SK-N-SH (cell line): ENCODE measurements around the gene CCDC197. TPM values are rescaled to one million over a fixed set of nuclear protein-coding genes. Genes with fewer than 3 reads are reported as not detected.

Experiments used
- CTCF ChIA-PET: fragments of 300-600, 350-600 bp; formaldehyde crosslinking; extraction: SDS; loops from one replicate; lab custom pipeline; 2021; lab: Yijun Ruan, JAX
- POLR2A ChIA-PET: fragments of 350-600 bp; sonication (Branson Sonifier 250); formaldehyde crosslinking; extraction: SDS; loops from one replicate; lab custom pipeline; 2020; ENCODE audit warnings: antibody characterized with exemption, inconsistent platforms; lab: Yijun Ruan, JAX
- DNase-seq: peaks from one replicate; pipeline ENCODE4 v3.0.0; 2012
- H2AFZ ChIP-seq: fragments of 200-600 bp; sonication (generic); 2 replicates; pipeline ENCODE4 v1.8.1; 2016; ENCODE audit warnings: antibody characterized with exemption, mild to moderate bottlenecking, low read depth
- H3F3A ChIP-seq: fragments of 200-600 bp; sonication (generic); replicated peaks from 2 replicates; pipeline ENCODE3; 2016; ENCODE audit warnings: antibody characterized with exemption, mild to moderate bottlenecking; ENCODE audit not compliant: insufficient read depth
- H3K27ac ChIP-seq, 2 experiments: fragments of 200-500 bp in 1 of 2; fragments of 200-600 bp in 1 of 2; sonication (Bioruptor generic) in 1 of 2; sonication (generic), shearing (Covaris generic) in 1 of 2; 2 replicates each; pipeline versions ENCODE4 v1.5.1 to v1.6.1; 2014 to 2016; ENCODE audit warnings: low read depth in 2 of 2, inconsistent platforms in 1 of 2, low read length in 1 of 2, mild to moderate bottlenecking in 1 of 2, mixed read lengths in 1 of 2
- H3K27me3 ChIP-seq: fragments of 200-600 bp; sonication (generic), shearing (Covaris generic); 2 replicates; pipeline ENCODE4 v1.6.1; 2016; ENCODE audit warnings: mixed run types; ENCODE audit not compliant: insufficient read depth
- H3K36me3 ChIP-seq, 2 experiments: fragments of 200-500 bp in 1 of 2; fragments of 200-600 bp in 1 of 2; sonication (Bioruptor generic) in 1 of 2; sonication (generic) in 1 of 2; replicated peaks in 1 of 2; 2 replicates each; pipeline versions ENCODE3 to v1.5.1; 2014 to 2016; ENCODE audit warnings: low read length in 1 of 2, mild to moderate bottlenecking in 1 of 2; ENCODE audit not compliant: insufficient read depth in 2 of 2, control insufficient read depth in 1 of 2
- H3K4me1 ChIP-seq, 2 experiments: fragments of 200-500 bp in 1 of 2; fragments of 200-600 bp in 1 of 2; sonication (Bioruptor generic) in 1 of 2; sonication (generic), shearing (Covaris generic) in 1 of 2; 2 replicates each; pipeline versions ENCODE4 v1.5.1 to v1.6.1; 2014 to 2016; ENCODE audit warnings: low read depth in 1 of 2, low read length in 1 of 2, mixed run types in 1 of 2; ENCODE audit not compliant: insufficient read depth in 2 of 2, control insufficient read depth in 1 of 2
- H3K4me2 ChIP-seq: fragments of 200-600 bp; sonication (generic), shearing (Covaris generic); 2 replicates; pipeline ENCODE4 v1.6.1; 2017; ENCODE audit warnings: mixed run types
- H3K4me3 ChIP-seq, 2 experiments: fragments of 200-500 bp in 1 of 2; fragments of 200-600 bp in 1 of 2; sonication (Bioruptor generic) in 1 of 2; sonication (generic), shearing (Covaris generic) in 1 of 2; 2 replicates each; pipeline versions ENCODE4 v1.5.1 to v1.8.1; 2014 to 2016; ENCODE audit warnings: low read depth in 2 of 2, inconsistent platforms in 1 of 2, low read length in 1 of 2, mild to moderate bottlenecking in 1 of 2, mixed read lengths in 1 of 2, moderate library complexity in 1 of 2
- H3K79me2 ChIP-seq: fragments of 200-600 bp; sonication (generic); 2 replicates; pipeline ENCODE4 v1.8.1; 2017; ENCODE audit warnings: mild to moderate bottlenecking; ENCODE audit not compliant: insufficient read depth
- H3K9ac ChIP-seq: fragments of 200-600 bp; sonication (generic); 2 replicates; pipeline ENCODE4 v1.6.1; 2017; ENCODE audit warnings: mixed run types
- H3K9me2 ChIP-seq: fragments of 200-600 bp; sonication (generic); 2 replicates; pipeline ENCODE4 v1.6.1; 2017; ENCODE audit warnings: mixed run types
- H3K9me3 ChIP-seq: fragments of 200-600 bp; sonication (generic); 2 replicates; pipeline ENCODE4 v1.6.1; 2017; ENCODE audit warnings: mixed run types, mild to moderate bottlenecking, moderate library complexity
- H4K20me1 ChIP-seq: fragments of 200-600 bp; sonication (generic); 2 replicates; pipeline ENCODE4 v1.6.1; 2017; ENCODE audit warnings: mild to moderate bottlenecking, mixed run types; ENCODE audit not compliant: insufficient read depth
- CHD2 ChIP-seq: fragments of 150-350 bp; IDR thresholded peaks from 2 replicates; pipeline ENCODE4 v1.6.1; 2018; ENCODE audit warnings: low read length; ENCODE audit not compliant: partially characterized antibody
- EP300 ChIP-seq, 2 experiments: IDR thresholded peaks; 2 replicates each; pipeline versions ENCODE4 v1.4.0 to v1.6.1; 2012; ENCODE audit warnings: borderline replicate concordance in 1 of 2, low read depth in 1 of 2, low read length in 1 of 2
- EZH2phosphoT487 ChIP-seq: fragments of 200-600 bp; sonication (generic); IDR thresholded peaks from 2 replicates; pipeline ENCODE4 v1.6.1; 2017; ENCODE audit warnings: low read depth, mixed run types, mild to moderate bottlenecking, antibody characterized with exemption, moderate library complexity, borderline replicate concordance
- FOXJ3 ChIP-seq: sonication (generic); formaldehyde crosslinking; IDR thresholded peaks from 2 replicates; pipeline ENCODE4 v1.5.1; 2020; ENCODE audit warnings: mild to moderate bottlenecking, missing genetic modification reagents
- FOXM1 ChIP-seq: IDR thresholded peaks from 2 replicates; pipeline ENCODE4 v1.4.0; 2012; ENCODE audit warnings: low read depth, mild to moderate bottlenecking
- NFIC ChIP-seq: IDR thresholded peaks from 2 replicates; pipeline ENCODE4 v1.4.0; 2012; ENCODE audit warnings: borderline replicate concordance
- NRF1 ChIP-seq: IDR thresholded peaks from 2 replicates; pipeline ENCODE4 v1.6.1; 2012; ENCODE audit warnings: low read depth, mild to moderate bottlenecking, low read length
- RAD21 ChIP-seq: IDR thresholded peaks from 2 replicates; pipeline ENCODE4 v1.6.1; 2012; ENCODE audit warnings: mild to moderate bottlenecking, low read length
- RCOR1 ChIP-seq: fragments of 150-350 bp; IDR thresholded peaks from 2 replicates; pipeline ENCODE4 v1.6.1; 2017; ENCODE audit warnings: antibody characterized with exemption, low read length
- SMC3 ChIP-seq: IDR thresholded peaks from 2 replicates; pipeline ENCODE4 v1.6.1; 2012; ENCODE audit warnings: low read depth, low read length, improper control_type of control experiment
- TCF12 ChIP-seq: IDR thresholded peaks from 2 replicates; pipeline ENCODE4 v1.4.0; 2012
- YY1 ChIP-seq: IDR thresholded peaks from 2 replicates; pipeline ENCODE4 v1.4.0; 2012; ENCODE audit warnings: low read depth, mild to moderate bottlenecking
- WGBS: methylation state at CpG from one replicate; pipeline ENCODE4 v1.1.6; 2017; ENCODE audit warnings: low lambda C conversion rate; 5-methylcytosine and 5-hydroxymethylcytosine counted together
- polyA plus RNA-seq, 3 experiments: library from polyadenylated mRNA; depleted of rRNA; stranded (reverse); fragments of >200 nt; gene quantifications; 2 replicates each; pipeline ENCODE4 v1.2.3, GENCODE V29; 2012
- TF ChIP-seq, protein P1 (sequence below): IDR thresholded peaks from 2 replicates; pipeline ENCODE4 v1.6.1; 2012; ENCODE audit warnings: mild to moderate bottlenecking, low read depth, low read length, moderate library complexity
- TF ChIP-seq, protein P2 (sequence below): IDR thresholded peaks from 2 replicates; pipeline ENCODE4; 2012
- TF ChIP-seq, protein P3 (sequence below): fragments of 200-600 bp; sonication (generic); IDR thresholded peaks from 2 replicates; pipeline ENCODE4 v1.6.1; 2017; ENCODE audit warnings: antibody characterized with exemption, mild to moderate bottlenecking, moderate library complexity

Gene CCDC197
- polyA plus RNA-seq, 1 of the 3 experiments (the other 2 are of a cell fraction), result not detected

DNA sequence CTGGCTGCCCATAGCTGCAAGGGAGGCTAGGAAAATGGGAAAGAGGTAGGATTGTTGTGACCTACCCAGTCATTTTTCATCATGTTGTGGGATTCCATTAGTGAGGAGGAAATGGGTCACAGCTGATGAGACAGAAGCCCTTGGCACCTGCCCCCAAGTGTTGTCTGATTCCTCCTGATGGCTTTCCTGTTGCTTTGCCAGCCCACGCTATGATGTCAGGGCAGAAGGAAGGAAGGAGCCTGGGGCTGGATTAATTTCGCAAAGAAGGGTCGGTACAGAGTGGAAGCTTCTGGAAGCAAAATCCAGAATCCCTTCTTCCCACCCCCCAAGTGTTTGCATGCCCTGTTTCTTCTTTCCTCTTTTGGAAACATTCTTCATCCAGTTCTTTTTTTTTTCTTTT, 37.8 kb downstream of the CCDC197 start:
- no peaks in the 10 kb centered on the region for H3K36me3 ChIP-seq
- ChIA-PET CTCF (interaction anchor here (1.2 to 10.8 kb wide), 11 partner anchors 9 to 145 kb away, joined by 3 to 132 read pairs (median 11); partner anchors contain the start of genes IFI27L2 and PPP4R4), POLR2A (no interaction called here)
- H3K9ac ChIP-seq, result no peak overlapping the region
- no peaks in the 10 kb centered on the region for H3K27me3 ChIP-seq
- H3K27ac ChIP-seq, result no peak overlapping the region
- no peaks in the 10 kb centered on the region for H3K9me3 ChIP-seq
- no peak overlapping the region for H2AFZ ChIP-seq
- H4K20me1 ChIP-seq, result no peaks in the 10 kb centered on the region
- peaks cover 0 to 15% of the 10 kb centered on the region in 2 experiments; a peak in 1 of 4 replicates for H3K4me1 ChIP-seq
- no peak overlapping the region for H3K4me2 ChIP-seq
- 89% methylated on average over 3 of the region's 3 CpGs for WGBS
- DNase-seq, result no peak
- no peaks in the 10 kb centered on the region for H3K9me2 ChIP-seq
- H3F3A ChIP-seq, result no peaks in the 10 kb centered on the region
- H3K79me2 ChIP-seq, result no peaks in the 10 kb centered on the region
- TF ChIP-seq EZH2phosphoT487, result no peak
- TF ChIP-seq, protein P1, sequence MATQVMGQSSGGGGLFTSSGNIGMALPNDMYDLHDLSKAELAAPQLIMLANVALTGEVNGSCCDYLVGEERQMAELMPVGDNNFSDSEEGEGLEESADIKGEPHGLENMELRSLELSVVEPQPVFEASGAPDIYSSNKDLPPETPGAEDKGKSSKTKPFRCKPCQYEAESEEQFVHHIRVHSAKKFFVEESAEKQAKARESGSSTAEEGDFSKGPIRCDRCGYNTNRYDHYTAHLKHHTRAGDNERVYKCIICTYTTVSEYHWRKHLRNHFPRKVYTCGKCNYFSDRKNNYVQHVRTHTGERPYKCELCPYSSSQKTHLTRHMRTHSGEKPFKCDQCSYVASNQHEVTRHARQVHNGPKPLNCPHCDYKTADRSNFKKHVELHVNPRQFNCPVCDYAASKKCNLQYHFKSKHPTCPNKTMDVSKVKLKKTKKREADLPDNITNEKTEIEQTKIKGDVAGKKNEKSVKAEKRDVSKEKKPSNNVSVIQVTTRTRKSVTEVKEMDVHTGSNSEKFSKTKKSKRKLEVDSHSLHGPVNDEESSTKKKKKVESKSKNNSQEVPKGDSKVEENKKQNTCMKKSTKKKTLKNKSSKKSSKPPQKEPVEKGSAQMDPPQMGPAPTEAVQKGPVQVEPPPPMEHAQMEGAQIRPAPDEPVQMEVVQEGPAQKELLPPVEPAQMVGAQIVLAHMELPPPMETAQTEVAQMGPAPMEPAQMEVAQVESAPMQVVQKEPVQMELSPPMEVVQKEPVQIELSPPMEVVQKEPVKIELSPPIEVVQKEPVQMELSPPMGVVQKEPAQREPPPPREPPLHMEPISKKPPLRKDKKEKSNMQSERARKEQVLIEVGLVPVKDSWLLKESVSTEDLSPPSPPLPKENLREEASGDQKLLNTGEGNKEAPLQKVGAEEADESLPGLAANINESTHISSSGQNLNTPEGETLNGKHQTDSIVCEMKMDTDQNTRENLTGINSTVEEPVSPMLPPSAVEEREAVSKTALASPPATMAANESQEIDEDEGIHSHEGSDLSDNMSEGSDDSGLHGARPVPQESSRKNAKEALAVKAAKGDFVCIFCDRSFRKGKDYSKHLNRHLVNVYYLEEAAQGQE, result no peak
- TF ChIP-seq FOXM1, result no peak
- TF ChIP-seq EP300 (IDR thresholded peaks at IDR 0.05; ENCODE audit: borderline replicate concordance in 1 of 2, low read depth in 1 of 2, low read length in 1 of 2), result no peak
- no peak for TF ChIP-seq RCOR1
- no peak for TF ChIP-seq YY1
- TF ChIP-seq, protein P2, sequence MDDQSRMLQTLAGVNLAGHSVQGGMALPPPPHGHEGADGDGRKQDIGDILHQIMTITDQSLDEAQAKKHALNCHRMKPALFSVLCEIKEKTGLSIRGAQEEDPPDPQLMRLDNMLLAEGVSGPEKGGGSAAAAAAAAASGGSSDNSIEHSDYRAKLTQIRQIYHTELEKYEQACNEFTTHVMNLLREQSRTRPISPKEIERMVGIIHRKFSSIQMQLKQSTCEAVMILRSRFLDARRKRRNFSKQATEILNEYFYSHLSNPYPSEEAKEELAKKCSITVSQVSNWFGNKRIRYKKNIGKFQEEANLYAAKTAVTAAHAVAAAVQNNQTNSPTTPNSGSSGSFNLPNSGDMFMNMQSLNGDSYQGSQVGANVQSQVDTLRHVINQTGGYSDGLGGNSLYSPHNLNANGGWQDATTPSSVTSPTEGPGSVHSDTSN, result no peak
- no peak for TF ChIP-seq CHD2
- no peak overlapping the region for H3K4me3 ChIP-seq

DNA sequence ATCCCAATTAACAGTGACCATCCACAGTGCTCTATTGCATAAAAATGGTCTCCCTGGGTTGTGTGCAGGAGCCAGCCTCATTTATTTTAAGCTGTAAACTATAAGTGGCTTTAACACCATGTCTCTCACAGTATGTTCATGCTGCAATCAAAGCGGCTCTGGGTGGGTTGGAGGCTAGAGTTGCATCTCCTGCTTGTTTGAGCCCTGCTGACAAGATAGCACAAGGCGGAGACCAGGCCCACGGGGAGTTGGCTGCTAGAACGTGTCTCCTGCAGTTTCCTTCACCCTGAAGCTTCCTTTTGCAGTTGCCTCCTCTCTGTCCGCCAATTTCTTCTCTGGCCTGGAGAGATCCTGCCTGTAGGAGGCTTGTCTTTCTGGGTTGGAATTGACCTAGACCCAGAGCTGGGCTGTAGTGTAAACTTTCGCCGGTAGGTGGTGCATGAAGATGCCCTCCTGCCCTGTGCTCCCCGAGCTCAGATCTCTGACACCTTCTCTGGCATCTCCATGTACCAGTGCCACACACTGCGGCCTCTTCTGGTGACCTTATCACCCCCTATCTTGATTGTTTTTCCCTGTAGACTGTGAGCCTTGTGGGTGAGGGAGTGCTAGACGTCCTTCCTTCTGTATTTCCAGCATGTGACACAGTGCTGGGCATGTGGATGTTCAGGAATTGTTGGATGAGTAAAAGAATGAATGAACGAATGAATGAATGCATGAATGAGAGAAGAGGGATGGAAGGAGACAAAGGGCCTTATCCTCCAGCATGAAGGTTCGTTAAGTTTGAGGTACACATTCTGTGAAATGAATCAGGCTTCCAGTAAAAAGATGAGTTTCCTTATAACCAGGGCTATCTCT, 39.4 kb downstream of the CCDC197 start:
- 28% methylated on average over 11 of the region's 12 CpGs for WGBS
- H3F3A ChIP-seq, result no peaks in the 10 kb centered on the region
- no peaks in the 10 kb centered on the region for H3K9me2 ChIP-seq
- ChIA-PET CTCF (interaction anchor here (0.6 to 10.8 kb wide), 40 partner anchors 7 to 664 kb away, joined by 3 to 132 read pairs (median 5); partner anchors contain the start of genes CCDC197, IFI27, IFI27L2 and OTUB2), POLR2A (no interaction called here)
- no peak overlapping the region for H3K4me3 ChIP-seq
- H3K9ac ChIP-seq, result no peak overlapping the region
- TF ChIP-seq TCF12, result no peak
- TF ChIP-seq NFIC, result no peak
- TF ChIP-seq RCOR1, result peak; percentile 26; the same call in 1 of the 2 replicates
- TF ChIP-seq, protein P3, sequence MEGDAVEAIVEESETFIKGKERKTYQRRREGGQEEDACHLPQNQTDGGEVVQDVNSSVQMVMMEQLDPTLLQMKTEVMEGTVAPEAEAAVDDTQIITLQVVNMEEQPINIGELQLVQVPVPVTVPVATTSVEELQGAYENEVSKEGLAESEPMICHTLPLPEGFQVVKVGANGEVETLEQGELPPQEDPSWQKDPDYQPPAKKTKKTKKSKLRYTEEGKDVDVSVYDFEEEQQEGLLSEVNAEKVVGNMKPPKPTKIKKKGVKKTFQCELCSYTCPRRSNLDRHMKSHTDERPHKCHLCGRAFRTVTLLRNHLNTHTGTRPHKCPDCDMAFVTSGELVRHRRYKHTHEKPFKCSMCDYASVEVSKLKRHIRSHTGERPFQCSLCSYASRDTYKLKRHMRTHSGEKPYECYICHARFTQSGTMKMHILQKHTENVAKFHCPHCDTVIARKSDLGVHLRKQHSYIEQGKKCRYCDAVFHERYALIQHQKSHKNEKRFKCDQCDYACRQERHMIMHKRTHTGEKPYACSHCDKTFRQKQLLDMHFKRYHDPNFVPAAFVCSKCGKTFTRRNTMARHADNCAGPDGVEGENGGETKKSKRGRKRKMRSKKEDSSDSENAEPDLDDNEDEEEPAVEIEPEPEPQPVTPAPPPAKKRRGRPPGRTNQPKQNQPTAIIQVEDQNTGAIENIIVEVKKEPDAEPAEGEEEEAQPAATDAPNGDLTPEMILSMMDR, result peak; percentile 78
- no peak for TF ChIP-seq NRF1
- peak; percentile 86 for TF ChIP-seq SMC3
- TF ChIP-seq FOXJ3 (CRISPR knock-in tag), result no peak
- peak; percentile 74 for TF ChIP-seq RAD21
- no peak for TF ChIP-seq EZH2phosphoT487
- DNase-seq, result peak; percentile 80
- H3K27me3 ChIP-seq, result no peaks in the 10 kb centered on the region
- H2AFZ ChIP-seq, result no peak overlapping the region
- no peaks in the 10 kb centered on the region for H3K36me3 ChIP-seq
- H4K20me1 ChIP-seq, result no peaks in the 10 kb centered on the region
- no peak overlapping the region for H3K4me2 ChIP-seq
- no peaks in the 10 kb centered on the region for H3K79me2 ChIP-seq
- H3K4me1 ChIP-seq, result peaks cover 0 to 14% of the 10 kb centered on the region in 2 experiments; a peak in 1 of 4 replicates
- no peaks in the 10 kb centered on the region for H3K9me3 ChIP-seq
- no peak overlapping the region for H3K27ac ChIP-seq
